PC-3 (cell line): ENCODE data around the gene ARMC5. TPM values are rescaled to one million over a fixed set of nuclear protein-coding genes. Genes with fewer than 3 reads are reported as not detected.
"Not testable (repeated sequence)": the region's sequence is repeated elsewhere in the genome, so short reads cannot be mapped to it uniquely, and the experiment has no call there.

Source experiments
- ATAC-seq: fragments of 200-7000 bp; cut with Tn5 transposase; 2 replicates; pipeline ENCODE4 v1.9.1; 2020; ENCODE audit warnings: mild to moderate bottlenecking, moderate library complexity
- BruUV-seq: library from RNA; stranded (reverse); fragments of 400-500 nt; replicated peaks from 2 replicates; lab custom pipeline; 2021; lab: Mats Ljungman, UMichigan
- CTCF ChIA-PET: fragments of 300-600 bp; sonication (Branson Sonifier 250); formaldehyde crosslinking; loops from one replicate; lab custom pipeline; 2022; ENCODE audit warnings: antibody characterized with exemption; lab: Charles Lee
- POLR2A ChIA-PET: fragments of 300-600 bp; sonication (Branson Sonifier 250); formaldehyde crosslinking; loops from one replicate; lab custom pipeline; 2022; ENCODE audit warnings: antibody characterized with exemption; ENCODE audit not compliant: unreplicated experiment; lab: Charles Lee
- DNase-seq: peaks from one replicate; pipeline ENCODE4 v3.0.0-alpha.2; 2015
- H2AFZ ChIP-seq: fragments of 300-600 bp; sonication (generic); 2 replicates; pipeline ENCODE4 v1.6.0; 2016; ENCODE audit warnings: antibody characterized with exemption, low read length
- H3F3A ChIP-seq: fragments of 300-600 bp; sonication (generic); one replicate; pipeline ENCODE4 v1.6.0; 2017; ENCODE audit warnings: antibody characterized with exemption, low read length, control low read depth, mild to moderate bottlenecking; ENCODE audit not compliant: unreplicated experiment
- H3K27ac ChIP-seq: fragments of 300-600 bp; sonication (generic); 2 replicates; pipeline ENCODE4 v1.5.1; 2016; ENCODE audit warnings: mild to moderate bottlenecking, low read length
- H3K27me3 ChIP-seq: fragments of 300-600 bp; sonication (generic); 2 replicates; pipeline ENCODE4 v1.6.1; 2016; ENCODE audit warnings: low read length, mixed read lengths
- H3K36me3 ChIP-seq: fragments of 300-600 bp; sonication (generic); 2 replicates; pipeline ENCODE4 v1.6.1; 2016; ENCODE audit warnings: low read depth, mixed run types, low read length, mixed read lengths
- H3K4me1 ChIP-seq: fragments of 300-600 bp; sonication (generic); 2 replicates; pipeline ENCODE4 v1.5.1; 2016; ENCODE audit warnings: low read length; ENCODE audit not compliant: insufficient read depth
- H3K4me2 ChIP-seq: fragments of 300-600 bp; sonication (generic); 2 replicates; pipeline ENCODE4 v1.6.0; 2016; ENCODE audit warnings: low read length
- H3K4me3 ChIP-seq: fragments of 300-600 bp; sonication (generic); 2 replicates; pipeline ENCODE4 v1.5.1; 2016; ENCODE audit warnings: mild to moderate bottlenecking, low read length, mixed read lengths
- H3K79me2 ChIP-seq: fragments of 300-600 bp; sonication (generic); 2 replicates; pipeline ENCODE4 v1.6.1; 2017; ENCODE audit warnings: low read length, mixed read lengths
- H3K9ac ChIP-seq: fragments of 300-600 bp; sonication (generic); 2 replicates; pipeline ENCODE4 v1.6.0; 2016; ENCODE audit warnings: mild to moderate bottlenecking, low read length
- H3K9me2 ChIP-seq: fragments of 300-600 bp; sonication (generic); replicated peaks from 2 replicates; pipeline ENCODE4 v1.6.1; 2016; ENCODE audit warnings: mixed run types, low read length, mixed read lengths
- H3K9me3 ChIP-seq: fragments of 300-600 bp; sonication (generic); 2 replicates; pipeline ENCODE4 v1.6.1; 2016; ENCODE audit warnings: low read length, mixed read lengths
- H4K20me1 ChIP-seq: fragments of 300-600 bp; sonication (generic); 2 replicates; pipeline ENCODE4 v1.6.1; 2016; ENCODE audit warnings: low read length, mixed read lengths
- CTCF ChIP-seq: fragments of 300-600 bp; sonication (generic); conservative IDR thresholded peaks from 2 replicates; pipeline ENCODE4 v1.5.1; 2017; ENCODE audit warnings: antibody characterized with exemption, low read depth, mild to moderate bottlenecking, low read length
- EZH2 ChIP-seq: fragments of 300-600 bp; sonication (generic); IDR thresholded peaks from one replicate; pipeline ENCODE4 v1.6.1; 2017; ENCODE audit warnings: antibody characterized with exemption, mild to moderate bottlenecking, low read length; ENCODE audit not compliant: unreplicated experiment
- EZH2phosphoT487 ChIP-seq: fragments of 300-600 bp; sonication (generic); IDR thresholded peaks from 2 replicates; pipeline ENCODE4 v1.6.1; 2018; ENCODE audit warnings: mild to moderate bottlenecking, antibody characterized with exemption, low read length, borderline replicate concordance
- intact Hi-C: fragments of 100-400 bp; cut with micrococcal nuclease; formaldehyde crosslinking; loops from 2 replicates; pipeline ENCODE4 v1.9.0; 2023
- total RNA-seq: library from RNA; depleted of rRNA; stranded (reverse); fragments of >200 nt; gene quantifications from 2 replicates; pipeline ENCODE4 v1.2.3, GENCODE V29; 2014

The ARMC5 gene
- total RNA-seq, 1 experiment from 2014 or later: 5.8 TPM

GRCh38 chr16:31438414-31438813 is 20.9 kb upstream of the ARMC5 start:
- BruUV-seq: no TSS peak
- no peaks in the 10 kb centered on the region for H3K4me1 ChIP-seq
- H3F3A ChIP-seq: no peaks in the 10 kb centered on the region
- no peak overlapping the region for H3K4me2 ChIP-seq
- POLR2A ChIA-PET: no interaction called here
- no peaks in the 10 kb centered on the region for H4K20me1 ChIP-seq
- DNase-seq: no peak
- no peaks in the 10 kb centered on the region for H3K36me3 ChIP-seq
- TF ChIP-seq EZH2phosphoT487 (no peak), CTCF (no peak), EZH2 (no peak)
- no peak overlapping the region for H3K27ac ChIP-seq
- H2AFZ ChIP-seq: no peak overlapping the region
- no peaks in the 10 kb centered on the region for H3K9me3 ChIP-seq
- H3K9ac ChIP-seq: no peak overlapping the region
- no peaks in the 10 kb centered on the region for H3K79me2 ChIP-seq
- no peaks in the 10 kb centered on the region for H3K27me3 ChIP-seq
- ATAC-seq: no peak
- CTCF ChIA-PET: no interaction called here
- intact Hi-C loops: no loop called here
- no peaks in the 10 kb centered on the region for H3K9me2 ChIP-seq
- H3K4me3 ChIP-seq: no peak overlapping the region

DNA sequence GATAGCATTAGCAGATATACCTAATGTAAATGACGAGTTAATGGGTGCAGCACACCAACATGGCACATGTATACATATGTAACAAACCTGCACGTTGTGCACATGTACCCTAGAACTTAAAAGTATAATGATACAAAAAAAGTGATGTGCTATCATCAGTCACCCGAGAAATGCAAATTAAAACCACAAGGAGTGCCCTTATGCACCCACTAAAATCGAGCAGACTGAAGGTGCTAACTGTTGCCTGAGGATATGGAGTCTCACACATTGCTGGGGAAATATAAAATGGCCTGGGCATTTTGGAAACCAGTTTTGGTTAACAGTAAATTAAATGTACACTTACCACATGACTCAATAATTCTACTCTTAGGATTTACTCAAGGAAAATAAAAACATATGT is 20.3 kb upstream of the ARMC5 start:
- H3K4me3 ChIP-seq, H3F3A ChIP-seq, intact Hi-C loops, BruUV-seq, H3K27ac ChIP-seq, H3K27me3 ChIP-seq, ATAC-seq, H3K79me2 ChIP-seq, H3K9me2 ChIP-seq, CTCF ChIA-PET, H2AFZ ChIP-seq, H3K36me3 ChIP-seq, POLR2A ChIA-PET, H4K20me1 ChIP-seq, DNase-seq, H3K9ac ChIP-seq, H3K4me1 ChIP-seq, H3K9me3 ChIP-seq, H3K4me2 ChIP-seq: not testable (repeated sequence)

DNA sequence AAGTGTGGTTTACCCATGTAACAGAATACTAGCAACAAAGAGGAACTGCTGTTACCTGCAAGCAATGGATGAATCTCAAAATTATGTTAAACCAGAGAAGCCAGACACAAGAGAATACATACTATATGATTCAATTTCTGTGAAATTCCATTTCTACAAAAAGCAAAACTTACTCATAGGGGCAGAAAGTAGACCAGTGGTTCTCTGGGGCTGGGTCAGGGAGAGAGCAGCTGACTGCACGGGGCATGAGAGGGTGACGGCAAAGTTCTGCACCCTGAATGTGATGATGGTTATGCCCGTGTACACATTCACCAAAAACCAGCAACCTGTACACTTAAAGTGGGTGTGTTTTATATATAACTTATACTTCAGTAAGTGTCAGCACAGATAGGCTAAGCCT is 19.8 kb upstream of the ARMC5 start:
- ChIA-PET POLR2A (no interaction called here), CTCF (no interaction called here)
- no peak overlapping the region for H3K9ac ChIP-seq
- no peaks in the 10 kb centered on the region for H3K9me3 ChIP-seq
- TF ChIP-seq EZH2 (no peak), EZH2phosphoT487 (no peak), CTCF (no peak)
- no peak overlapping the region for H3K4me2 ChIP-seq
- BruUV-seq: no TSS peak
- no peak for DNase-seq
- intact Hi-C loops: no loop called here
- no peaks in the 10 kb centered on the region for H4K20me1 ChIP-seq
- H3K27ac ChIP-seq: no peak overlapping the region
- H3F3A ChIP-seq: no peaks in the 10 kb centered on the region
- no peaks in the 10 kb centered on the region for H3K9me2 ChIP-seq
- H3K79me2 ChIP-seq: no peaks in the 10 kb centered on the region
- no peak overlapping the region for H2AFZ ChIP-seq
- no peaks in the 10 kb centered on the region for H3K27me3 ChIP-seq
- H3K36me3 ChIP-seq: no peaks in the 10 kb centered on the region
- H3K4me3 ChIP-seq: no peak overlapping the region
- ATAC-seq: no peak
- H3K4me1 ChIP-seq: no peaks in the 10 kb centered on the region
